NCI-H446 (cell line): ENCODE measurements around the gene MEDAG.
A peak's percentile ranks its signal among the peaks of the same experiment; 100 is the strongest.

Experiments used
- DNase-seq, 2 experiments: peaks; one replicate each; lab custom pipeline; 2025; lab: John Stamatoyannopoulos, UW

The MEDAG gene

GRCh38 chr13:30905932-30906383 is at the start of gene MEDAG:
Gene MEDAG (plus strand): TSS chr13:30906271. CDS start chr13:30906516, 245 bp downstream.
- DNase-seq: no peak

- no peak for DNase-seq
Observed at GRCh38 chr13:30857018-30857417, 49.1 kb upstream of the MEDAG start.

DNA sequence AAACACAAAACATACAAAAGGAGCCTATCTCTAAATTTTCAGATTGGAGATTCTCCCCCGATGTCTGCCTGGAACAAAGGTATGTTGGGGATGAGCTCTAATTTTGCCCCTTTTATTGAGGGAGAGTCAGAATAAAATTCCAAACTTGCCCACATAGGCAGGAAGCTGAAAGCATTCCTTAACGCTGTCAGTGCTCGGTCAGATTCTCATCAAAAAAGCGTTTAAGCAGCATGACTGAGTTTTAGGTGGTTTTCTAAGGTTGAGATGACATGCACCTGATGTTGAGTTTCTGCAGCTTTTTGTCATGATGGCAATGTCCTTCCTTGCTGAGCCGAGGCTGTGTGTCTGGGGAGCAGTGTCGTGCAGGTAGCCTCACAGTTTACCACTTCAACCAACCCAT is 48.4 kb upstream of the MEDAG start:
- DNase-seq: no peak

DNA sequence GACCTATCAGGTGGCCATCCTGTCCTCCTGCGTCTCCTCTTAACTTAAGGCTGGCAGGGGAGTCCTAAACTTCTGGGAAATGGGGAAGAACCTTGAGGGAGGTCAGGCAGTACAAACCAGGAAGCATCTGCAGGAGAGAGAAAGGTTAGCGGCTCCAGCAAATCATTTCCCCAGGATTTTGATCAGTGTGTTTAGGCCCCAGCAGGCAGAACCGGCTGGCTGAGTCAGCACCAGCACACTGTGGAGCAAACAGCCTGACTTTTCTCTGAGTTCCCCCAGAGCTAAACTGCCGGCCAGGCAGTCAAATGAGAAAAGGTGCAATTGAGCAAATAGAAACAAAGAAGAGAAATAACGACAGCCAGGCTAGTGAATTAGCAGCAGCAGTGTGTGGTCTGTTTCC is 46.7 kb upstream of the MEDAG start:
- DNase-seq: no peak

DNA sequence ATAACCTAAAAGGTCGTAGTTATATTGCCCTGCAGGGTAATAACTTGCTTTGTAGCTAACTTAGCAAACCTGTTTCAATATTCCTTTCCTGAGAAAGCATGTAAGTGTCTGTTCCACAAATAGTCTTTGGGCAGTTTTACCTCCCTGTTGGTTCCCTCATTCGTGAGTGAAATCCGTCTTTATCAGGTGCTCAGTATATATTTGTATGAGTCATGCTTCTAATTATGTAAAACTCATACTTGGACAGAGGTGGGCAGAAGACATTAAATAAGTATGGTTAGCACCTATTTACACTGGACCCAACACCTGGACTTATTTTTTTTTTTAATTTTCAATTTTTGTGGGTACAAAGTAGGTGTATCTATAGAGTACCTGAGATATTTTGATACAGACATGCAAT is 44.9 kb upstream of the MEDAG start:
- no peak for DNase-seq

GRCh38 chr13:30861836-30862467 is 44.1 kb upstream of the MEDAG start:
- DNase-seq: no peak

- no peak for DNase-seq
Observed at GRCh38 chr13:30862707-30863106, 43.4 kb upstream of the MEDAG start.

DNA sequence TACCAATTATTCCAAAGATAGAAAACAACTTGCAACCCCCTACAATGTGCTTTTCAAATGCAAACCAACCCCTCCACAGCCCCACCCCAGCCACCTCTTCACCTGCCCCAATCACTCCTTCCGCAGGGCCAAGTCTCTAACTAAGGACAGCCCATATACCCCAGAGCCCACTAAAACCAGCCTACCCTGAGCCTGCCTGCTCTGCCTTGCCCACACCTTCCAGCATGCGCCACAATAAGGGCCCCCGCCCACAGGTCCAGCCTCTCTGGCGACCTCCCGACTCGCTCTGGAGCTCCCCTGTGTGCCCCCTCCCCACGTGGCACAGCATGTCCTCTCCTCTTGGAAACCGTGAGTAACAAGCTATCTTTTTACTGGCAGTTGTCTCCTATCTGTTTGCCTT is 42.8 kb upstream of the MEDAG start:
- DNase-seq: no peak

DNA sequence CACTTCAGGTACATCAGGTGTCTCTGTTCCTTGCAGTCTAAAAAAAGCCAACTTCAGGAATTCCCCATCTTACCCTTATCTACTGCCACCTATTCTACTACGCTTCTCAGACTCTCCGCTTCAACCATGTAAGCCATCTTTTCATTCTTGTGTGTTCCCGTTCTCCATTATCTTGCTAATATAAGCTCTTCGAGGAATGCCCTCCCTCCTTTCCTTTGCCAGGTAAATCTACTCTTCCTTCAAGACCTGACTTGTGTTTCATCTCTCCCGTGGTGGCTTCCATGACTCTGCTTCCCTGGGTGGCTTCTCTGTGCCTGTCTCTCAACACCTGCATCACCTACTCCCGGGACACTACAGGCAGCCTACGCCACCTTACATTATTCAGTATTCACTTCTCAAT is 42.3 kb upstream of the MEDAG start:
- DNase-seq: no peak

- DNase-seq: no peak
Observed at GRCh38 chr13:30864433-30865122, 41.5 kb upstream of the MEDAG start.

DNA sequence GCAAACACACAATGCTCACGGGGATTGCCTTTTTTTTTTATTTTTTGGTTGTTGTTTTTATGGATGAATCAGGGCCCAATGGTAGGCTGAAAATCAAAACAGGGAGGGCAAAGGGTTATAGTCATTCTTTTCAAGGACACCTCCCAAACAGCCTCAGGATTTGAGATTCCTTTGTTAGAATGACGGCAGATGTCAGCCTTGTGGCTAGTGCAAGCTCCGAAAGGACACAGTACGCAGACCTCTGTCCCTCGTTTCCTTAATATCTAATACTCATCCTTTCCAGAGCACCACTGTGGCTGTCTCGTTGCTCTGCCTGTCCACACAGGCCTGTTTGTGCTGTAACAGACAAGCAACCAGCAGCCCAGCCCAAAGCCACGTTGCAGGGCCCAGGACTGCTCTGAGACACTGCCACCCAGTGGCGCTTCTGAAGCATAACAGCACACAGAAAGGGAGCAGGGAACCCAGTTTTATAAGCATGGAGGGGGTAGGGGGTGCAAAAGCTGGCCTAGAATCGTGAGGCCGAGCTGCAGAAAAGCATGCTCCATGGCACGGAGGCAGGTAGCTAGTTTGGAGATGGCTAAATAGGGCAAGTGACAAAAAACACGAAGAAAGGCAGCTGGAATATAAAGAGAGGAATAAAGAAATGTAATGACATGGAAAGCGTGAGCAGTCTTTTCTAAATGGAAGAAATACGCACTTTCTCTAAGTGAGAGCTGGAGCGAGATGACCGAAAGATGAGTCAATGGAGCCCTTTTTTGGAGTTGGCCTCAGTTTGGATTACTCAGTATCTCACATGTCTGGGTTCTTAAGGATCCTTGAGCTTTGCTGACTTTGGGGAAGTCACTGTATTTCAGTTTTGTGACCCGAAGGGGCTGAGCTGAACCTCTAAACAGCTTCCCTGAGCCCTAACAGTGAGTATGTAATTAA is 40.7 kb upstream of the MEDAG start:
- DNase-seq: peak; percentile 67 to 86

DNA sequence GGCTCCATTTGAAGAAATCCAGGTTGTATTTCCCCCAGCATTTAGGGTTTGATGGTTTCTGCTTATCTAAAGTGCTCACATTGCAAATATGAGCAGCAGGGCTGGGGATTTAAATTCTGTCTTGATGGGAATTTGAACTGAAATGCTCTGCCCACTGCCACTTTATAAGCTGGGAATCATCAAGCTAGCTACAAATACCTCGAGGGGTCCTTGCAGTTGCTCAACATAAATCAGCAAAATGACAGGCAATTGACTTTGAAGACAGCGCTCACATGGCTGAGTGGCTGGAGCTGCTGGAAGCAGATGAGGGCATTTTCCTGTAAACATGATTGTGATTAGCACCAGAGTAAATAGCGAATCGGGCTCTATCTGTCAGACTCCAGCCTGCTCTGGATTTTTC is 39.4 kb upstream of the MEDAG start:
- no peak for DNase-seq

GRCh38 chr13:30867089-30867669 is 38.9 kb upstream of the MEDAG start:
- DNase-seq: no peak

GRCh38 chr13:30868799-30869470 is 37.1 kb upstream of the MEDAG start:
- no peak for DNase-seq

- no peak for DNase-seq
Observed at GRCh38 chr13:30869491-30869890, 36.6 kb upstream of the MEDAG start.

DNA sequence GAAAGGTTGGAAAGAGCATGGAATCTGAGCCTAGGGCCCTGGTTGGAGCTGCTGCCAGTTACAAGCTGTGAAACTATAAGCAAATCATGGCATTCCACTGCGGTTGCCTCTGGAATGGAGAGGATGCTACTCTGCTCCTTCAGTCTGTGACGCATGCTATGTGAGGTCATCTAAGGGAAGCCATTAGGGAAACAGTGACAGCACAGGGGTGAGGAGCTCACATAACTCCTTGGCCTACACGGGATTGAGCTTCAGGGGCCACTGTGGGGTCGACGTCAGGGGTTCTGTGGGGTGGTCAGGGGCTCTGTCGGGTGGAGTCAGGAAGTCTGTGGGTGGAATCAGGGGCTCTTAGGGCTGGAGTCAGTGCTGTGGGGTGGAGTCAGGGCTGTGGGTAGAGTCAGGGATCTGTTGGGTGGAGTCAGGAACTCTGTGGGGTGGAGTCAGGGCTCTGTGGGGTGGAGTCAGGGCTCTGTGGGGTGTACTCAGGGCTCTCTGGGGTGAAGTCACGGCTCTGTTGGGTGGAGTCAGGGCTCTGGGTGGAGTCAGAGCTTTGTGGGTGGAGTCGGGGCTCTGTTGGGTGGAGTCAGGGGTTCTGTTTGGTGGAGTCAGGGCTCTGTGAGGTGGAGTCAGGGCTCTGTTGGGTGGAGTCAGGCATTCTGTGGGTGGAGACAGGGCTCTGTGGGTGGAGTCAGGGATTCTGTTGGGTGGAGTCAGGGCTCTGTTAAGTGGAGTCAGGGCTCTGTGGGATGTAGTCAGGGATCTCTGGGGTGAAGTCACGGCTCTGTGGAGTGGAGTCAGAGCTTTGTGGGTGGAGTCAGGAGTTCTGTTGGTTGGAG is 35.8 kb upstream of the MEDAG start:
- peak in 1 of 2 experiments; percentile 60 for DNase-seq

- peak in 1 of 2 experiments; percentile 75 for DNase-seq
Observed at GRCh38 chr13:30870916-30871587, 35.0 kb upstream of the MEDAG start.

DNA sequence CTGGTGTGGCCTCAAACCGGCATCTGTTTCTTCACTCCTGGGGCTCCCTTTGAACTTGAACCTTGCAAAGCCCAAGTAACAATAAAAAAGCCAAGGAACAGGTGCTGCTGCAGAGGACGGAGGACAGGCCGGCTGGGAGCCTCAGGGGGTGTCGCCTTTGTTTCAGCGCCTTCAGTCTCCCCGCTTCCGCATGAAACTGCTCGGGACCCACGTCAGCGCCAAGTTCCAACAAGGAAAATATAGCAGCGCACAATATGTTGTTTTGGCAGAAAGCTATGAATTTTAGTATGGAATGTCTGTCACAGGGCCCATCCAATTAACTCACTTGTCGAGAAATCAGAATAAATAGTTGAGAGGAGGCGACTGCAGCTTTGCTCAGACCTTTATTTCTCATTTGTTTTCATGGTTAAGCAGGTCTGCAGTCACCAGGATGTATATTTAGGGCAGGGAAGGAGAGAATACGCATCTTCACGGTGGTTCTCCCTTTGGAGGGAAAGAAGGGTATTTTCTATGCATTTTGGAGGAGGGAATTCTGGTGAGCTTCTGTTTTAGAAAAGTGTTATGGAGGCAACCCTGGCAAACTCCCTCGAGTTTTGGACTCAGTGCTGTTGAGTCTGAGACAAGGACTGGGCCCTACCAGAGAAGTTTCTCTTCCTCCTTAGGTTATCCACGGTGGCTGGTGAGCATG is 34.3 kb upstream of the MEDAG start:
- DNase-seq: peak; percentile 42 to 81

DNA sequence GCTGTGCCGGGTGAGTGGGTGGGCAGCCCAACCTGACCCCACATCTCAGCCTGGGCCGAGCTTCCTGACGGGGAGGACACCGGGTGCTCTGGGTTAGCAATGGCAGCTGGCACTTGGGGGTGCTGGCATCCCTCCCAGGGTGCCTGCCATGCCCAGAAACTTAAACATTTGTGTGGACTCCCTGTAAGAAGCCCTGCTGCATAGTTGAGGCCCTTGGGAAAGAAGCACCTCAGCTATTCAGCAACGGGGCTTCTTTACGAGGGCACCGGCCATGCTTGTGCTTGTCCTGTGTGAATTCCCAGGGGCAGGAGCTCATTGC is 33.8 kb upstream of the MEDAG start:
- peak in 1 of 2 experiments; percentile 56 for DNase-seq
